HG03469 (cell line): ENCODE results near the gene RPUSD2.

Experiments used
- ATAC-seq: cut with Tn5 transposase; IDR thresholded peaks from one replicate; pipeline ENCODE4 v1.9.1; 2021; ENCODE audit warnings: mild to moderate bottlenecking, moderate library complexity, moderate number of reproducible peaks; ENCODE audit not compliant: unreplicated experiment

Gene RPUSD2, protein sequence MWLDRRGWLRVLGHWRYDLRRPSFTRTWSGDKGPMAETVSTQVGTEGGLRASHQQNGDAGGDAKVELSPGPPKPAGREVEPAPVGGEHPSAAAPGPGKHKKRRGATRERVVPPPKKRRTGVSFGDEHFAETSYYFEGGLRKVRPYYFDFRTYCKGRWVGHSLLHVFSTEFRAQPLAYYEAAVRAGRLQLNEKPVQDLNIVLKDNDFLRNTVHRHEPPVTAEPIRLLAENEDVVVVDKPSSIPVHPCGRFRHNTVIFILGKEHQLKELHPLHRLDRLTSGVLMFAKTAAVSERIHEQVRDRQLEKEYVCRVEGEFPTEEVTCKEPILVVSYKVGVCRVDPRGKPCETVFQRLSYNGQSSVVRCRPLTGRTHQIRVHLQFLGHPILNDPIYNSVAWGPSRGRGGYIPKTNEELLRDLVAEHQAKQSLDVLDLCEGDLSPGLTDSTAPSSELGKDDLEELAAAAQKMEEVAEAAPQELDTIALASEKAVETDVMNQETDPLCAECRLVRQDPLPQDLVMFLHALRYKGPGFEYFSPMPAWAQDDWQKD

DNA sequence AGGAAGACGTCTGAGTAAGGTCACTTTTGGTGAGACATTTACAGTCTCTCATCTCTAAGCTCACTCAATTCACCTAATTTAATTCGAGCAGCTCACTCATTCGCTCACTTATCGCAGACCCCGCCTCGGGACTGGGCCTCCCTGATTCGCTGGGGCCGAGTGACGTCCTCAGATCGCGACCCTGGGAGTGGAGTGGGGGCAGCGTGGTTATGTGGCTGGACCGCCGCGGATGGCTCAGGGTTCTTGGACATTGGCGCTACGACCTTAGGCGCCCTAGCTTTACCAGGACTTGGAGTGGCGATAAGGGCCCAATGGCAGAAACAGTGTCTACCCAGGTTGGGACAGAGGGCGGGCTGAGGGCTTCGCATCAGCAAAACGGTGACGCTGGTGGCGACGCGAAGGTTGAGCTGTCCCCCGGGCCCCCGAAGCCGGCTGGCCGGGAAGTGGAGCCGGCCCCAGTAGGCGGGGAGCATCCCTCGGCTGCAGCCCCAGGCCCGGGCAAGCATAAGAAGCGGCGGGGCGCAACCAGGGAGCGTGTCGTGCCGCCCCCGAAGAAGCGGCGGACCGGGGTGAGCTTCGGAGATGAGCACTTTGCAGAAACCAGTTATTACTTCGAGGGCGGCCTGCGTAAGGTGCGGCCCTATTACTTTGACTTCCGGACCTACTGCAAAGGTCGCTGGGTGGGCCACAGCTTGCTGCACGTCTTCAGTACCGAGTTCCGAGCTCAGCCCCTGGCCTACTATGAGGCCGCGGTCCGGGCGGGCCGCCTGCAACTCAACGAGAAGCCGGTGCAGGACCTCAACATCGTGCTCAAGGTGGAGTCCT is at the start of gene RPUSD2:
Gene RPUSD2 (plus strand): TSS at position 171 of the 825 bp plus-strand sequence. CDS start 39 bp downstream, at position 210.
- no peak for ATAC-seq

DNA sequence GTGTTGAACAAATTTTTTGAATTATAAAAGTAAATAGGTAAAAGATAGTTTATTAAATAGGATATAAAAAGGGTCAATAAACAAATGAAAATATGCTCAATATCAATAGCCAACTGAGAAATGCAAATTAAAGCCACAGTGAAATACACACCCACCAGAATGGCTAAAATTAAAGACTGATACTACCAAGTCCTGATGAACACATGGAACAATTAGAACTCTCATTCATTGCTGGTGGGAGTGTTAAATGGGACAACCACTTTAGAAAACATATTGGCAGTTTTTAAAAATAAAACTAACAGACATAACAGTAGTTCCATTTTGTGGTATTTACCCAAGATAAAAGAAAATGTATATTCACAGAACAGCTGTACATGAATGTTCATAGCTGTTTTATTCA is 45.5 kb upstream of the RPUSD2 start:
- ATAC-seq = no peak

GRCh38 chr15:40525855-40526254 is 43.2 kb upstream of the RPUSD2 start:
- no peak for ATAC-seq

- ATAC-seq = no peak
Observed at GRCh38 chr15:40528801-40529200, 40.3 kb upstream of the RPUSD2 start.

DNA sequence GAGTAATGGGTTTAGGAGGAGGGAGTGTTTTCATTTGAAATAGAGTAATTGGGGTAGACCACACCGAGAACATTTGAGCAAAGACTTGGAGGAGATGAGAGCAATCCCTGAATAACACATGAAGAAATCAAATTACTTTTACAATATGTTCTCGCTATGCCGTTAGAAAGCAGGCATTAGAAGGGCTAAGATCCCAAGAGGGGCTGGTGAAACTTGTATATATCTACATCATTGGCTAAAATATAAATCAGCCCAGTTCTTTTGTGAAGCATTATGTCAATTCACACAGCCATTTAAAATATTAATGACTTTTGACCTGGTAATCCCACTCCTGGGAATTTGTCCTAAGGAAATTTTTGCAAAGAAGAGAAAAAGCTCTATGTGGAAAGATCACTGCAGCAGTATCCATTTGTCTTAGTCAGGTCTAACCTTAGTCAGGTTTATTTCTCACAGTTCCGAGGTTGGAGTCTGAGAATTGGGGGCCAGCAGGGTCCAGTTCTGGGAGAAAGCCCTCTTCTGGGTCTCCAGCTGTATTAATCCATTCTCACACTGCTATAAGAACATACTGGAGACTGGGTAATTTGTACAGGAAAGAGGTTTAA is 35.2 kb upstream of the RPUSD2 start:
- ATAC-seq = no peak

GRCh38 chr15:40534371-40534770 is 34.7 kb upstream of the RPUSD2 start:
- ATAC-seq = no peak

DNA sequence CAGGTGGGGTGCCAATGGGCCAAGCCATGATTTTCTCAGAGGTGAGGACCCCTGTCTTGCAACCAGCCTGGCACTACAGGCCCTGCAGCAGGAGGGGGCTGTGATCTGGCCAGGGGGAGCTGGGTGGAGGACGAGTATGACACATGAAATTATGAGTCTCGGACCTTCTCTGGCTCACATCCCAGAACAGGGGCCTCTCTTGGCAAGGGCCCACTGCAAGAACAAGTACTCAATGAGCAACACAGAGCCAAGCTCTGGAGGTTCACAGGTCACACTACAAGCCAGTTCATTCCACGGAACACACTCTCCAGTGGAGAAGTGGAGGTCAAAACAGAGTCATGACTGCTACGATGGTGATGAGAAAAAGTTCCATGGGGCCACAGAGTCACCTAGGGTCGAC is 32.6 kb upstream of the RPUSD2 start:
- no peak for ATAC-seq

- no peak for ATAC-seq
Observed at GRCh38 chr15:40538976-40539375, 30.1 kb upstream of the RPUSD2 start.

GRCh38 chr15:40543082-40543481 is 26.0 kb upstream of the RPUSD2 start:
- ATAC-seq = no peak

DNA sequence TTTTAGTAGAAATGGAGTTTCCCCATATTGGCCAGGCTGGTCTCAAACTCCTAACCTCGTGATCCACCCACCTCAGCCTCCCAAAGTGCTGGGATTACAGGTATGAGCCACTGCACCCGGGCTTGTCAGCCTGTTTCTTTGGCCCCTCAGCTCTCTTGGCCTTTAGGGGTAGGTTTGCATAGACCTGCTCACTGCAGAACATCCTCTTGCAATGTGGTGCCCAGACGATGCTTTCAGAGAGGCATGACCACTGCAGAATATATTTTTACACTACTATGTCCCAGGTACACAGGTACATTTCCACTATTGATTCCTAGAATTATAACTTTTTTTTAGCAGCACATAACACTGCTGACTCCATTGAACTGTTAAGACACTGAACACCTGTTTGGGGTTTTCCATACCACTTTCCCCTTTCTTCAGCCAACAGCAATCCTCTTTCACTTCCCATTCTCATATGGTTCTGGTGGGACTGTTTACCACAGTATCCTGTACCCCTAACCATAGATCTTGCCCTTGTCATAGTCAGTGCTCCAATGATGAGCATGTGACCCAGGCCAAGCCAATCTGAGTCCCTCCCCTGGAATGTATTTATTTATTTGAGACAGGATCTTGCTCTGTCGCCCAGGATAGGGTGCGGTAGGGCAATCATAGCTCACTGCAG is 25.3 kb upstream of the RPUSD2 start:
- peak; percentile 45 for ATAC-seq

- no peak for ATAC-seq
Observed at GRCh38 chr15:40545457-40545856, 23.6 kb upstream of the RPUSD2 start.

GRCh38 chr15:40548610-40549009 is 20.5 kb upstream of the RPUSD2 start:
- ATAC-seq = no peak

DNA sequence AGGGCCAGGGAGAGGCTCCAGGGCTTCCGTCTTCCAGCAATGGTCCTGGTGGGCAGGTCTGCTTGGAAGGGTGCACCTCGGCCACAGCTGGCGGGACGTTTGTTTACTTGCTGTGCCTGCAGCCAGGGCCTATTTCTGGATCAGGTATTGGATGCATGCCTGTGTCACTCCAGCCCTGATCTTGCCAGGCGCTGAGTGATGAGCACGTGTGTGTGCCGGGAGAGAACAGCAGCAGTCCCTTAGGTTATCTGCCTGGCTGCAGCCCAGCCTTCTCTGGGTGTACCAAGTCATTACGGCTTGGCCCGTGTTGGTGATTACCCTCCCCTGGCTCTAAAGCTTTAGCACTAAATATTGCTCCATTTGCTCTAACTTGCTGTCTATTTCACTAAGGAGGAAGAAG is 19.2 kb upstream of the RPUSD2 start:
- no peak for ATAC-seq

DNA sequence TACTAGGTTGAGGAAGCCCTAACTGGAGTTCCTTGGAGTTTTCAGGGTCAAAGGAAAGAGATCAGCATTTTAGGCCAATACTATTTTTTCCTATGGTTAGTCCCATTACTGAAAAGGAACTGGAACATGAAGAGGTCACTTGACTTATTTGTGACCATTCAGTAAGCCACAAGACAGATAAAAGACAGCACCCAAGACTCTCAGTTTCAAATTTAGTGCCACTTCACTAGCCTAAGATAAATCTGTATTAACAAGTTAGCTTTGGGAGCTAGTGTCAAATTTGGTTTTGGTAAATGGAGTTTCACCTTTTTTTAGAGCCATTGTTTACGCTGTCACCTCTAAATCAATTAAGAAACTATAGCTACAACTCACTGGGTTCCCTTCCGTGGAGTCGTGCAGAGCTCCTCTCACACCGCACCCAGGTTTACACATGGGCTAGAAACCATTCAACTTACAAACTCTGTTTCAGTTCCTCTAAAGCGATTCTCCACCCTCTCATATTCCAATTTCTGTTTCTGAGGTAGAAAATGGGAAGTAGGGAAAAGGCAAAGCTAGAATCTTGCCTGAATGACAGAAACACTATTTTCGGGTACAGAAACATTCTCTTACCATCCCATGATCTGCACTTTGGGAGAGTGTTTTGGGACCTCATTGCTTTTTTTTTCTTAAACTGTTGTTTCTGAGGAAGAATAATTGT is 18.6 kb upstream of the RPUSD2 start:
- peak; percentile 49 for ATAC-seq

- no peak for ATAC-seq
Observed at GRCh38 chr15:40554161-40554525, 15.0 kb upstream of the RPUSD2 start.

- no peak for ATAC-seq
Observed at GRCh38 chr15:40555876-40556275, 13.2 kb upstream of the RPUSD2 start.

GRCh38 chr15:40558952-40559742 is 10.0 kb upstream of the RPUSD2 start:
- ATAC-seq = no peak

GRCh38 chr15:40562691-40563090 is 6.4 kb upstream of the RPUSD2 start:
- no peak for ATAC-seq

GRCh38 chr15:40563426-40563825 is 5.7 kb upstream of the RPUSD2 start:
- ATAC-seq = no peak
